H1 (cell line): Measurements from ENCODE around the gene AQP2. TPM values are rescaled to one million over a fixed set of nuclear protein-coding genes. Genes with fewer than 3 reads are reported as not detected.

Experiments used
- CTCF ChIA-PET: fragments of 300-600 bp; sonication (Branson Sonifier 250); formaldehyde crosslinking; loops from one replicate; lab custom pipeline; 2021; ENCODE audit not compliant: partially characterized antibody; lab: Charles Lee
- POLR2A ChIA-PET: fragments of 300-600 bp; sonication (Branson Sonifier 250); formaldehyde crosslinking; loops from one replicate; lab custom pipeline; 2021; ENCODE audit warnings: inconsistent platforms; ENCODE audit not compliant: partially characterized antibody; lab: Charles Lee
- DNase-seq, 2 experiments: peaks; one replicate each; pipeline versions ENCODE4 v3.0.0 to v3.0.0-alpha.2; 2010 to 2022; ENCODE audit warnings: low spot score in 2 of 2, low read depth in 1 of 2, mixed read lengths in 1 of 2
- FAIRE-seq: peaks from 2 replicates; lab custom pipeline; 2011; peaks lifted over from hg19 to GRCh38; lab: Jason Lieb, UNC
- H2AFZ ChIP-seq: 2 replicates; pipeline ENCODE4 v1.8.1; 2012; ENCODE audit warnings: low read length, inconsistent platforms
- H2AK5ac ChIP-seq: 2 replicates; pipeline ENCODE4 v1.6.1; 2013; ENCODE audit warnings: low read depth, low read length
- H2BK120ac ChIP-seq: replicated peaks from 2 replicates; pipeline ENCODE3; 2013; ENCODE audit warnings: low read depth, low read length, inconsistent platforms
- H2BK12ac ChIP-seq: 2 replicates; pipeline ENCODE4 v1.6.1; 2013; ENCODE audit warnings: low read depth, low read length
- H2BK15ac ChIP-seq: 2 replicates; pipeline ENCODE4 v1.6.1; 2013; ENCODE audit warnings: low read length
- H2BK20ac ChIP-seq: 2 replicates; pipeline ENCODE4 v1.6.1; 2013; ENCODE audit warnings: low read length
- H2BK5ac ChIP-seq: 2 replicates; pipeline ENCODE4 v1.6.1; 2013; ENCODE audit warnings: low read depth, low read length
- H3K14ac ChIP-seq: 2 replicates; pipeline ENCODE4 v1.6.1; 2013; ENCODE audit warnings: inconsistent platforms; ENCODE audit not compliant: insufficient read length
- H3K18ac ChIP-seq: 2 replicates; pipeline ENCODE4 v1.6.1; 2013; ENCODE audit warnings: low read length; ENCODE audit errors: extremely low read depth
- H3K23ac ChIP-seq: 2 replicates; pipeline ENCODE4 v1.6.1; 2013; ENCODE audit warnings: inconsistent platforms; ENCODE audit not compliant: insufficient read length
- H3K23me2 ChIP-seq: 2 replicates; pipeline ENCODE4 v1.6.1; 2013; ENCODE audit warnings: low read depth, low read length
- H3K27ac ChIP-seq: 2 replicates; pipeline ENCODE4 v1.6.1; 2011; ENCODE audit warnings: low read depth, low read length, inconsistent platforms
- H3K27me3 ChIP-seq, 4 experiments: replicated peaks in 1 of 4; 1 replicate in 1 of 4; 2 replicates in 3 of 4; pipeline versions ENCODE4 v1.6.1 to v1.8.1; 2011 to 2013; ENCODE audit warnings: low read length in 3 of 4, mild to moderate bottlenecking in 3 of 4, inconsistent platforms in 2 of 4, mixed read lengths in 2 of 4, moderate library complexity in 1 of 4; ENCODE audit not compliant: control insufficient read depth in 3 of 4, insufficient read depth in 3 of 4; ENCODE audit errors: extremely low read depth in 1 of 4
- H3K36me3 ChIP-seq, 4 experiments: 2 replicates each; pipeline versions ENCODE4 v1.6.1 to v1.8.1; 2011 to 2013; ENCODE audit warnings: mild to moderate bottlenecking in 4 of 4, low read length in 3 of 4, moderate library complexity in 2 of 4, control low read depth in 1 of 4, inconsistent platforms in 1 of 4; ENCODE audit not compliant: insufficient read depth in 4 of 4, control insufficient read depth in 2 of 4
- H3K4ac ChIP-seq: replicated peaks from 2 replicates; pipeline ENCODE3; 2013; ENCODE audit warnings: low read length, low read depth, mixed read lengths, inconsistent platforms; ENCODE audit not compliant: insufficient read length
- H3K4me1 ChIP-seq, 4 experiments: replicated peaks in 1 of 4; 1 replicate in 1 of 4; 2 replicates in 3 of 4; pipeline versions ENCODE4 v1.6.1 to v1.8.1; 2011 to 2013; ENCODE audit warnings: low read length in 3 of 4, inconsistent platforms in 2 of 4, mixed read lengths in 1 of 4; ENCODE audit not compliant: insufficient read depth in 4 of 4, control insufficient read depth in 3 of 4
- H3K4me2 ChIP-seq, 2 experiments: 2 replicates each; pipeline versions ENCODE4 v1.6.1 to v1.8.1; 2011 to 2013; ENCODE audit warnings: low read depth in 2 of 2, low read length in 2 of 2, control low read depth in 1 of 2, inconsistent platforms in 1 of 2, mild to moderate bottlenecking in 1 of 2; ENCODE audit not compliant: insufficient read depth in 1 of 2
- H3K4me3 ChIP-seq, 4 experiments: fragments of 200-600, 300-600 bp in 1 of 4; sonication (generic), shearing (Covaris generic), sonication (Bioruptor Twin) in 1 of 4; 2 replicates each; pipeline versions ENCODE4 v1.5.1 to v1.8.1; 2011 to 2016; ENCODE audit warnings: low read length in 4 of 4, low read depth in 3 of 4, control low read depth in 2 of 4, inconsistent platforms in 2 of 4, mild to moderate bottlenecking in 2 of 4, mixed read lengths in 1 of 4, moderate library complexity in 1 of 4; ENCODE audit not compliant: insufficient read depth in 2 of 4; ENCODE audit errors: extremely low read depth in 1 of 4
- H3K56ac ChIP-seq: replicated peaks from 2 replicates; pipeline ENCODE3; 2013; ENCODE audit warnings: low read depth, mild to moderate bottlenecking, mixed read lengths, low read length, inconsistent platforms; ENCODE audit not compliant: insufficient read length
- H3K79me1 ChIP-seq: 2 replicates; pipeline ENCODE4 v1.6.1; 2013; ENCODE audit warnings: low read depth, low read length, control low read depth
- H3K79me2 ChIP-seq, 2 experiments: 2 replicates each; pipeline versions ENCODE4 v1.6.1 to v1.8.1; 2012 to 2013; ENCODE audit warnings: low read length in 2 of 2, mild to moderate bottlenecking in 2 of 2, inconsistent platforms in 1 of 2; ENCODE audit not compliant: insufficient read depth in 2 of 2, control insufficient read depth in 1 of 2
- H3K9ac ChIP-seq, 4 experiments: replicated peaks in 1 of 4; 1 replicate in 1 of 4; 2 replicates in 3 of 4; pipeline versions ENCODE4 v1.6.1 to v1.8.1; 2011 to 2013; ENCODE audit warnings: low read depth in 3 of 4, low read length in 3 of 4, control low read depth in 2 of 4, mild to moderate bottlenecking in 2 of 4, moderate library complexity in 2 of 4, inconsistent platforms in 1 of 4; ENCODE audit errors: extremely low read depth in 1 of 4
- H3K9me3 ChIP-seq, 2 experiments: 2 replicates each; pipeline versions ENCODE4 v1.6.1 to v1.8.1; 2012 to 2013; ENCODE audit warnings: mild to moderate bottlenecking in 2 of 2, moderate library complexity in 2 of 2, control low read depth in 1 of 2, inconsistent platforms in 1 of 2, low read depth in 1 of 2, low read length in 1 of 2, mixed read lengths in 1 of 2; ENCODE audit not compliant: insufficient read depth in 2 of 2
- H4K20me1 ChIP-seq, 2 experiments: replicated peaks in 1 of 2; 2 replicates each; pipeline versions ENCODE3 to v1.8.1; 2011 to 2013; ENCODE audit warnings: inconsistent platforms in 2 of 2, low read length in 2 of 2, mild to moderate bottlenecking in 1 of 2; ENCODE audit not compliant: insufficient read depth in 2 of 2, control insufficient read depth in 1 of 2
- H4K5ac ChIP-seq: 2 replicates; pipeline ENCODE4 v1.6.1; 2013; ENCODE audit warnings: low read length, low read depth, mixed read lengths, inconsistent platforms; ENCODE audit not compliant: insufficient read length
- H4K8ac ChIP-seq: 2 replicates; pipeline ENCODE4 v1.8.0; 2013; ENCODE audit warnings: mild to moderate bottlenecking, moderate library complexity, low read length, inconsistent platforms; ENCODE audit not compliant: insufficient read depth; ENCODE audit errors: extremely low read depth
- H4K91ac ChIP-seq: replicated peaks from 2 replicates; pipeline ENCODE3; 2013; ENCODE audit warnings: low read length, mixed read lengths, inconsistent platforms; ENCODE audit not compliant: insufficient read length
- CTCF ChIP-seq, 3 experiments: IDR thresholded peaks; 1 replicate in 2 of 3; 2 replicates in 1 of 3; pipeline versions ENCODE4 v1.5.1 to v1.6.1; 2011; ENCODE audit warnings: low read length in 3 of 3, mild to moderate bottlenecking in 3 of 3, inconsistent platforms in 2 of 3, low read depth in 1 of 3, moderate library complexity in 1 of 3; ENCODE audit not compliant: insufficient read depth in 1 of 3; ENCODE audit errors: control extremely low read depth in 1 of 3
- SP2 ChIP-seq: IDR thresholded peaks from 2 replicates; pipeline ENCODE4 v1.6.1; 2012; ENCODE audit warnings: mild to moderate bottlenecking, low read length, inconsistent platforms
- WGBS, 2 experiments: shearing (Covaris generic) in 1 of 2; methylation state at CpG; one replicate each; pipeline versions ENCODE4 v1.1.6 to v1.1.7; 2013 to 2015; ENCODE audit warnings: low lambda C conversion rate in 2 of 2, mixed read lengths in 2 of 2, inconsistent platforms in 1 of 2, low coverage in 1 of 2, missing lambda C conversion rate in 1 of 2; ENCODE audit not compliant: insufficient replicate concordance in 2 of 2, insufficient coverage in 1 of 2, insufficient read length in 1 of 2; ENCODE audit errors: extremely low coverage in 1 of 2, missing lambda C conversion rate in 1 of 2; 5-methylcytosine and 5-hydroxymethylcytosine counted together
- polyA plus RNA-seq, 7 experiments: library from polyadenylated mRNA; depleted of rRNA in 3 of 7; stranded (reverse) in 5 of 7; unstranded in 2 of 7; fragments of >200 nt in 5 of 7; fragments of 200-250 nt in 2 of 7; gene quantifications; 1 replicate in 5 of 7; 2 replicates in 1 of 7; 4 replicates in 1 of 7; pipeline versions ENCODE4 v1.2.1 to v1.2.3, GENCODE V29; 2011 to 2013; ENCODE audit warnings: missing spikeins in 2 of 7, mixed read lengths in 2 of 7
- total RNA-seq: library from RNA; stranded (reverse); fragmentation: NEBNext Ultra II Directional; extraction: Animal tissue kit (Norgen Biotek cat#: 25700); gene quantifications from 2 replicates; pipeline ENCODE4 v1.2.1, GENCODE V29; 2021

AQP2 gene
- total and polyA plus RNA-seq, 2 of the 8 experiments (the other 6 are each of a cell fraction or from before 2014, with no cell fraction given) = not detected

- H3K27me3 ChIP-seq = no peaks in the 10 kb centered on the region
- H3K56ac ChIP-seq = no peak overlapping the region
- no peak overlapping the region for H4K91ac ChIP-seq
- H4K20me1 ChIP-seq = no peaks in the 10 kb centered on the region
- no peaks in the 10 kb centered on the region for H3K4me1 ChIP-seq
- H3K4me3 ChIP-seq = no peak overlapping the region
- H3K14ac ChIP-seq = no peak overlapping the region
- no peak overlapping the region for H3K4me2 ChIP-seq
- H3K27ac ChIP-seq = no peak overlapping the region
- H3K9ac ChIP-seq = no peak overlapping the region
- H4K5ac ChIP-seq = no peak overlapping the region
- no peak overlapping the region for H3K4ac ChIP-seq
- no peaks in the 10 kb centered on the region for H3K79me2 ChIP-seq
- H4K8ac ChIP-seq = no peak overlapping the region
- H2AFZ ChIP-seq = no peak overlapping the region
- no peak overlapping the region for H2BK120ac ChIP-seq
- H3K9me3 ChIP-seq = no peaks in the 10 kb centered on the region
- no peaks in the 10 kb centered on the region for H3K79me1 ChIP-seq
- H2BK5ac ChIP-seq = no peak overlapping the region
- TF ChIP-seq CTCF (IDR thresholded peaks at IDR 0.05; ENCODE audit: control extremely low read depth in 1 of 3, insufficient read depth in 1 of 3, low read depth in 1 of 3, low read length in 3 of 3) = peak in 1 of 3 experiments; percentile 24; a peak in 1 of 4 replicates
- TF ChIP-seq SP2 = no peak
- H2BK15ac ChIP-seq = no peak overlapping the region
- POLR2A ChIA-PET = no interaction called here
- DNase-seq (no peak), FAIRE-seq (no peak)
- H2BK20ac ChIP-seq = no peak overlapping the region
- no peak overlapping the region for H2BK12ac ChIP-seq
- 100% methylated on average over 2 of the region's 2 CpGs; no CpG with 5 or more reads in 1 of the 2 experiments for WGBS, 2 experiments
- H3K18ac ChIP-seq = no peak overlapping the region
- H2AK5ac ChIP-seq = no peak overlapping the region
- peaks cover 17 to 56% (median 35%) of the 10 kb centered on the region in 4 experiments for H3K36me3 ChIP-seq
- H3K23ac ChIP-seq = no peak overlapping the region
- H3K23me2 ChIP-seq = no peaks in the 10 kb centered on the region
- CTCF ChIA-PET = interaction anchor here (1.1 to 4.7 kb wide), 5 partner anchors 14 to 72 kb away, joined by 3 to 16 read pairs (median 5); partner anchors contain the start of gene AQP6
Observed at GRCh38 chr12:49998453-49998852, 47.9 kb downstream of the AQP2 start.
